ENCODE results near the gene CNBP. TPM values are rescaled to one million over a fixed set of nuclear protein-coding genes. Genes with fewer than 3 reads are reported as not detected.
"Not testable (repeated sequence)": the region's sequence is repeated elsewhere in the genome, so short reads cannot be mapped to it uniquely, and the experiment has no call there.

CNBP gene
- polyA plus RNA-seq, 1 donor (not counting 4 experiments of a cell fraction or from before 2014, with no cell fraction given): 388 TPM

- Histone ChIP-seq H3K4me3 (ENCODE audit: control insufficient read depth in 2 of 3, extremely low read depth in 1 of 3, insufficient read depth in 2 of 3, low read depth in 1 of 3, low read length in 3 of 3) (no peak overlapping the region), H3K27ac (ENCODE audit: control insufficient read depth, insufficient read depth, low read length) (no peak overlapping the region), H3K4me2 (ENCODE audit: control insufficient read depth, extremely low read depth, insufficient read depth, low read depth, low read length) (no peak overlapping the region), H3K79me2 (ENCODE audit: control insufficient read depth, insufficient read depth, low read length) (peaks cover 27% of the 10 kb centered on the region), H3K36me3 (ENCODE audit: control insufficient read depth in 2 of 2, extremely low read depth in 1 of 2, insufficient read depth in 2 of 2, low read length in 2 of 2) (peaks cover 21 to 41% of the 10 kb centered on the region in 2 experiments), H3K27me3 (ENCODE audit: control insufficient read depth, extremely low read depth, insufficient read depth, low read length) (no peaks in the 10 kb centered on the region), H3K9me1 (ENCODE audit: control insufficient read depth, extremely low read depth, insufficient read depth, low read length) (no peaks in the 10 kb centered on the region), H3K9ac (ENCODE audit: control insufficient read depth, extremely low read depth, insufficient read depth, low read length) (no peak overlapping the region), H4K20me1 (ENCODE audit: control insufficient read depth, extremely low read depth, insufficient read depth, low read length) (peaks cover 8% of the 10 kb centered on the region), H3K4me1 (ENCODE audit: control insufficient read depth, extremely low read depth, insufficient read depth, low read length) (peaks cover 11% of the 10 kb centered on the region), H3K9me3 (ENCODE audit: control insufficient read depth, low read depth, low read length) (no peaks in the 10 kb centered on the region), H2AFZ (ENCODE audit: control insufficient read depth, low read length) (no peak overlapping the region)
- dilution Hi-C loops (cut with MboI; ENCODE audit: extremely low pct_ligation_motif_present, low sequenced_read_pairs): no loop called here
- TF ChIP-seq CTCF (optimal IDR thresholded peaks at IDR 0.05 in 1 of 3, IDR thresholded peaks at IDR 0.05 in 1 of 3, conservative IDR thresholded peaks at IDR 0.05 in 1 of 3; ENCODE audit: extremely low read depth in 1 of 3, insufficient read depth in 2 of 3, low read length in 3 of 3) (no peak), EZH2 (IDR thresholded peaks at IDR 0.05; ENCODE audit: low read length) (no peak)
- FAIRE-seq: no peak
- DNase-seq (ENCODE audit: low read depth, low spot score): no peak
Measured at GRCh38 chr3:129166579-129167332, 16.9 kb downstream of the CNBP start.

GRCh38 chr3:129165594-129165993, 18.1 kb downstream of the CNBP start:
- peaks cover 14 to 31% of the 10 kb centered on the region in 2 experiments for H3K36me3 ChIP-seq (ENCODE audit: control insufficient read depth in 2 of 2, extremely low read depth in 1 of 2, insufficient read depth in 2 of 2, low read length in 2 of 2)
- FAIRE-seq; dilution Hi-C loops (cut with MboI; ENCODE audit: extremely low pct_ligation_motif_present, low sequenced_read_pairs): not testable (repeated sequence)

More at GRCh38 chr3:129165594-129165993, 18.1 kb downstream of the CNBP start:
- H2AFZ ChIP-seq (ENCODE audit: control insufficient read depth, low read length); H3K9me1 ChIP-seq (ENCODE audit: control insufficient read depth, extremely low read depth, insufficient read depth, low read length); H3K4me2 ChIP-seq (ENCODE audit: control insufficient read depth, extremely low read depth, insufficient read depth, low read depth, low read length); H3K9me3 ChIP-seq (ENCODE audit: control insufficient read depth, low read depth, low read length); H3K9ac ChIP-seq (ENCODE audit: control insufficient read depth, extremely low read depth, insufficient read depth, low read length); H4K20me1 ChIP-seq (ENCODE audit: control insufficient read depth, extremely low read depth, insufficient read depth, low read length); H3K4me3 ChIP-seq (ENCODE audit: control insufficient read depth in 2 of 3, extremely low read depth in 1 of 3, insufficient read depth in 2 of 3, low read depth in 1 of 3, low read length in 3 of 3); H3K27me3 ChIP-seq (ENCODE audit: control insufficient read depth, extremely low read depth, insufficient read depth, low read length); H3K27ac ChIP-seq (ENCODE audit: control insufficient read depth, insufficient read depth, low read length); DNase-seq (ENCODE audit: low read depth, low spot score): not testable (repeated sequence)
- Histone ChIP-seq H3K79me2 (ENCODE audit: control insufficient read depth, insufficient read depth, low read length) (peaks cover 17% of the 10 kb centered on the region), H3K4me1 (ENCODE audit: control insufficient read depth, extremely low read depth, insufficient read depth, low read length) (peaks cover 12% of the 10 kb centered on the region)

All from keratinocyte (primary cell).